Stimulated activated CD8-positive, alpha-beta memory T cell treated with anti-CD3 and anti-CD28 coated beads, Interleukin-4, amount 100 ng/mL, for 4 hours (primary cell): Measurements from ENCODE around the gene SLC6A19.
"Not testable (repeated sequence)": the region's sequence is repeated elsewhere in the genome, so short reads cannot be mapped to it uniquely, and the experiment has no call there.

ENCODE experiments used
- DNase-seq, 2 donors: peaks; one replicate each; pipeline ENCODE4 v3.0.0-alpha.2; 2020; ENCODE audit warnings: low read depth in 2 of 2, low spot score in 1 of 2

SLC6A19 gene

GRCh38 chr5:1220351-1220750 lies 19.0 kb downstream of the SLC6A19 start:
- DNase-seq, result no peak

GRCh38 chr5:1220831-1221230 lies 19.4 kb downstream of the SLC6A19 start:
- no peak for DNase-seq

DNA sequence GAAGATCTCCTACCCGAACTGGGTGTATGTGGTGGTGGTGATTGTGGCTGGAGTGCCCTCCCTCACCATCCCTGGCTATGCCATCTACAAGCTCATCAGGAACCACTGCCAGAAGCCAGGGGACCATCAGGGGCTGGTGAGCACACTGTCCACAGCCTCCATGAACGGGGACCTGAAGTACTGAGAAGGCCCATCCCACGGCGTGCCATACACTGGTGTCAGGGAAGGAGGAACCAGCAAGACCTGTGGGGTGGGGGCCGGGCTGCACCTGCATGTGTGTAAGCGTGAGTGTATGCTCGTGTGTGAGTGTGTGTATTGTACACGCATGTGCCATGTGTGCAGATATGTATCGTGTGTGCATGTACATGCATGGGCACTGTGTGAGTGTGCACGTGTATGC lies 20.3 kb downstream of the SLC6A19 start:
- DNase-seq, result no peak

DNA sequence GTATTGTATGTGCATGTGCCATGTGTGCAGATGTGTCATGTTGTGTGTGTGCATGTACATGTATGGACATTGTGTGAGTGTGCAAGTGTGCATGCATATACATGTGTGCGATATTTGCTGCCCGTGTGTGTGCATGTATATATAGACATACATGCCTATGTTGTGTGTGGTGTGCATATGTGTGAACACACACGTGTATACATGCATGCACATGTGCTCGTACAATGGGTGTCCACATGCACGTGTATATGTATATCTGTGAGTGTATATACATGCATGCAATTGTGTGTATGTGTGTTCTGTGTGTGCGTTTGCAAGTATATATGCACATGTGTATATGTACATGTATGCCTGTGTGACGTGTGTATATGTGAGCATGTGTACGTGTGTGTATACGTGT lies 20.8 kb downstream of the SLC6A19 start:
- DNase-seq, result no peak

- DNase-seq, result no peak
These were observed 21.4 kb downstream of the SLC6A19 start for GRCh38 chr5:1222621-1223277.

DNA sequence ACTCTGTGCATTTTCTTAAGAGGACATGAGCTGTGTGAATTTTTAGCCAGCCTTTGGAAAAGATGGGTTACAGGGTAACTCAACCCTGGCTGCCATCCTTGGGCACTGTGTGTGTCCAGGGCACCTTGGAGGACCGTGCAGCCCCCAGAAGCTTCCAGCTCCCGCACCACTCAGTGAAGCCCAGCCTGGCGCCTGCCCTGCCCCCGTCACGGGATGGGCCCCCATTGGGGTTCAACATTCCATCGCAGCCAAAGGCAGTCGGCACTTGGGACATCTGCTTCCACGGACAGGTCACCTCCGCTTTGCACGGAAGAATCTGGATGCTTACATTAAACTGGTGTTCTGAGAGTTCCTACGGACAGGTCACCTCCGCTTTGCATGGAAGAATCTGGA lies 21.9 kb downstream of the SLC6A19 start:
- no peak for DNase-seq

GRCh38 chr5:1224631-1225030 lies 23.2 kb downstream of the SLC6A19 start:
- DNase-seq, result no peak

DNA sequence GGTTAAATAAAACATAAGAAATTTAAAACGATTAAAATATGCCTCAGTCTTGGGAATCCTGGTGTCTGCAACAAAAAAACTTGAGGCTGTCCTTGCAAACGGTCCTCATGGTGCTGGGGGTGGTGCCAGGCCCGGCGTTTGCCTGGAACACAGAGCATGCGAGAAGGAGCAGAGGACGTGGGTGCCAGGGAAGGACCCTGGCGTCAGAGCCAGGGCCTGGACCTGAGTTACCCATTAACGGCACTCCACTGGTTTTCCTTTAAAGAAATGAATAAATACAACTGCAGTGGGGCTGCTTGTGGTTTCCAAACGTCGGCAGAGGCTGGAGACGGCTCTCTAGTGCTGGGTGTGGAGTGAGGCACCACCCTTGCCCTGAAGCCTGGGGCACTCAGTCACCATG lies 23.7 kb downstream of the SLC6A19 start, which contains the start of gene SLC6A18:
SLC6A18 (plus strand) TSS at position 301 of the 400 bp plus-strand sequence; CDS start at position 398, 97 bp downstream.
- DNase-seq, result no peak

GRCh38 chr5:1226231-1226630 lies 24.8 kb downstream of the SLC6A19 start:
- DNase-seq, result no peak

- DNase-seq, result no peak
These were observed 25.6 kb downstream of the SLC6A19 start for GRCh38 chr5:1226839-1227581.

- DNase-seq, result no peak
These were observed 26.3 kb downstream of the SLC6A19 start for GRCh38 chr5:1227667-1228066.

DNA sequence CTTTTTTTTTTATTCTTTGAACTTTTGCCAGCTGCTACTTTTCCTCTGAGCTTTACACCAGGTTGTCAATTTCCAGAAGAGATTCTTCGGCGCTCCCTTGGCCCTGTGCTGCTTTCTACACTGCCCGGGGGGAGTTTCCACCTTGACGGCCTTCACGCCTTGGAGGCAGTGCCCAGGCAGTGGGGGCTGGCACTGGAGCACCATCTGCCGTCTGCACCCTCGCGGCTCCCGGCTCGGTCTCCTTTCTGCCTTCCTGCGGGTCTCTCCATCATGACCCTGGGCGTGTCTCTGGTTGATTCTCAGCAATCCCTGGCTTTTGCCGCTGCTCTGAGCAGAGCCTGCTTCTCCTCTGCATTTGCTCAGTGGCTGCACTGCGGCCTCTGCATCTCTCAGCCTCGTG lies 26.7 kb downstream of the SLC6A19 start:
- no peak for DNase-seq

DNA sequence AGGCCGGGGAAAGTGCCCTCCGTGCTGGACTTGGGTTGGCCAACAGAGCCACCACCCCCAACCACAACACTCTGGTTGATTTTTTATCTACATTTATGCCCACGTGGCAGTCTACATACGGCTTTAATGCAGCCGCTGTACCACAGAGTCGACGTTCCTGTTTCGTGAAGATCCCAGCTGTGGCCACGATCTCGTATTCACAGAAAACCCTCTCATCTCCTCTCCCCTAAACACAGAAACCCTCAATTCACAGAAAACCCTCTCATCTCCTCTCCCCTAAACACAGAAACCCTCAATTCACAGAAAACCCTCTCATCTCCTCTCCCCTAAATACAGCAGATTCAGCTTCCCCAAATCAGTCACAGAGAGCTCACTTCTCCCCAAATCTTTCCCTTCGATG lies 27.6 kb downstream of the SLC6A19 start:
- DNase-seq, result not testable (repeated sequence)

DNA sequence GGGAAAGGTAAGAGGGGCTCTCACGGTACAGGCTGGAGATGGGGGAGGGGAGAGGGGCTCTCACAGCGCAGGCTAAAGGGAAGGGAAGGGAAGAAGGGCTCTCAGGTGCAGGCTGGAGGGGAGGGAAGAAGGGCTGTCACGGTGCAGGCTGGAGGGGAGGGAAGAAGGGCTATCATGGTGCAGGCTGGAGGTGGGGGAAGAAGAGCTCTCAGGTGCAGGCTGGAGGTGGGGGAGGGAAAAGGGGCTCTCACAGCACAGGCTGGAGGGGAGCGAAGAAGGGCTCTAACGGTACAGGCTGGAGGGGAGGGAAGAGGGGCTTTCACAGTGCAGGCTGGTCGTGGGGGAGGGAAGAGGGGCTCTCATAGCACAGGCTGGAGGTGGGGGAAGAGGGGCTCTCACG lies 28.4 kb downstream of the SLC6A19 start:
- DNase-seq, result no peak

DNA sequence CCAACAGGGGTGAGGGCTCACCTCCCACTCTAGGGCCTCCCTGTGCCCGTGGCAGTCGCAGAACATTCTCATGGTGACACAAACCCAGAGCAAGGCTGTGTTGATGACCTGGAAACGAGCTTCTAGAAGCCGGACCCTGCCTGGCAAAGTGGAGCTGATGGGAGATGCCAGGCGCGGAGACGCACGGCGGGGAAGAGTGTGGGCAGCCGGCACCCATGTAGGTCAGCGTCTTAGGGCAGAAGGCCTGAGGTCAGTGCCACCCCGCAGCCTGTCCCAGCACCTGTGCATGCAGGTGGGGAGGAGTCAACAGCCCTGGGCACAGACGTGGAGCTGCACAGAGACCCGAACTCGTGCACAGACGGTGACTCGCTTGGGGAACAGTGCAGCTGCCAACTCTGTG lies 29.2 kb downstream of the SLC6A19 start:
- no peak for DNase-seq

- DNase-seq, result no peak
These were observed 30.0 kb downstream of the SLC6A19 start for GRCh38 chr5:1231354-1231905.

- DNase-seq, result no peak
These were observed 31.4 kb downstream of the SLC6A19 start for GRCh38 chr5:1232780-1233179.

GRCh38 chr5:1235379-1235778 lies 34.0 kb downstream of the SLC6A19 start:
- DNase-seq, result no peak

- DNase-seq, result no peak
These were observed 34.4 kb downstream of the SLC6A19 start for GRCh38 chr5:1235838-1236237.

GRCh38 chr5:1239505-1240251 lies 38.3 kb downstream of the SLC6A19 start:
- no peak for DNase-seq

DNA sequence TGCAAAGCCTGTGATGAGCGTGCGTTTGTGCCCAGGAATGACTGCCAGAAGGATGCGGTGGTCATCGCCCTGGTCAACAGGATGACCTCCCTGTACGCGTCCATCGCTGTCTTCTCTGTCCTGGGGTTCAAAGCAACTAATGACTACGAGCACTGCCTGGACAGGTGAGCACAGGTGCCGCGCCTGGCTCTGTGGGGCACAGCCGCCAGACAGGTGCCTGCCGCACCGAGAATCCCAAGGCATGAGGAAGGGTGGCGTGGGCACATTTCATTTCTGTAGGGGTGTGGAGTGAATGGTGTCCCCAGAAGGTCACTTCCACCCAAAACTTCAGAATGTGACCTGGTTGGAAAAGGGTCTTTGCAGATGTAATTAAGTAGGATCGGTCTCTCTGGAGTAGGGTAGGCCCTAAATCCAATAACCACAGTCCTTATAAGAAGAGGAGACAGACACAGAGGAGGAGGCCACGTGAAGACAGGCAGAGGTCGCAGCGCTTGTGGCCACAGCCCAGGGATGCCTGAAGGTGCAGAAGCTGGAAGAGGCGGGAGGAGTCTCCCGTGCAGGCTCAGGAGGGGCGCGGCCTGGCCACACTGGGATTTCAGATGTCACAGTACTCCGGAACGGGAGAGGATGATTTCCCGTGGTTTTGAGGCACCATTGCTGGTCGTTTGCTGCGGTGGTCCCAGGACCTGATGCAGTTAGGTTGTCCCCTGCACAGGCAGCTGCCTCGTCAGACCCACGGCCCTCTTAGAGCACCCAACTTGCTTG lies 39.3 kb downstream of the SLC6A19 start:
- DNase-seq, result no peak
